Prostate gland (tissue), 2 donors: Measurements from ENCODE around the gene SLC1A2. TPM values are rescaled to one million over a fixed set of nuclear protein-coding genes. Genes with fewer than 3 reads are reported as not detected.

Experiments used
- DNase-seq: peaks from one replicate; pipeline ENCODE4 v3.0.0-alpha.2; 2019; ENCODE audit warnings: low spot score
- H3K27ac ChIP-seq, 2 donors: fragments of 200-600 bp; sonication (generic); 2 replicates each; pipeline ENCODE4 v1.5.1; 2017 to 2019
- H3K27me3 ChIP-seq: fragments of 200-600 bp; sonication (generic); replicated peaks from 2 replicates; pipeline ENCODE4 v1.5.1; 2019; ENCODE audit not compliant: insufficient read depth
- H3K36me3 ChIP-seq, 2 donors: fragments of 200-600 bp; sonication (generic); 1 replicate in 1 of 2; 2 replicates in 1 of 2; pipeline versions ENCODE4 v1.5.1 to v1.8.1; 2017 to 2019
- H3K4me1 ChIP-seq: fragments of 200-600 bp; sonication (generic); replicated peaks from 2 replicates; pipeline ENCODE4 v1.5.1; 2019
- H3K4me3 ChIP-seq, 2 donors: fragments of 200-600 bp; sonication (generic); 2 replicates each; pipeline ENCODE4 v1.5.1; 2017 to 2019
- H3K9me3 ChIP-seq: fragments of 200-600 bp; sonication (generic); 2 replicates; pipeline ENCODE4 v1.5.1; 2017
- CTCF ChIP-seq, 4 experiments: fragments of 200-600 bp in 2 of 4; fragments of 450-650 bp in 2 of 4; sonication (generic) in 2 of 4; IDR thresholded peaks; 1 replicate in 3 of 4; 2 replicates in 1 of 4; pipeline ENCODE4 v1.5.1; 2016 to 2019; ENCODE audit warnings: antibody characterized with exemption in 4 of 4, mild to moderate bottlenecking in 2 of 4, moderate library complexity in 2 of 4
- POLR2A ChIP-seq: fragments of 450-650 bp; IDR thresholded peaks from one replicate; pipeline ENCODE4 v1.6.1; 2016; ENCODE audit warnings: antibody characterized with exemption, mild to moderate bottlenecking
- POLR2AphosphoS5 ChIP-seq: sonication (generic); formaldehyde crosslinking; IDR thresholded peaks from one replicate; pipeline ENCODE4 v1.6.1; 2017; ENCODE audit warnings: antibody characterized with exemption
- WGBS: methylation state at CpG from one replicate; pipeline ENCODE4 v1.1.5; 2018; 5-methylcytosine and 5-hydroxymethylcytosine counted together
- intact Hi-C: fragments of 100-400 bp; cut with DNase I; formaldehyde crosslinking; loops from one replicate; pipeline ENCODE4 v1.14.2; 2022
- total RNA-seq, 2 donors: library from RNA; depleted of rRNA; stranded (reverse); fragments of >200 nt; gene quantifications; one replicate each; pipeline ENCODE4 v1.1.0, GENCODE V29; 2016

SLC1A2 gene
- total RNA-seq, 2 donors from 2014 or later = 0.82 to 1.5 TPM

- H3K27me3 ChIP-seq = no peaks in the 10 kb centered on the region
- H3K27ac ChIP-seq = no peak overlapping the region
- TF ChIP-seq CTCF (IDR thresholded peaks at IDR 0.05) (no peak), POLR2AphosphoS5 (no peak), POLR2A (no peak)
- H3K4me3 ChIP-seq = no peak overlapping the region
- intact Hi-C loops = no loop called here
- no peaks in the 10 kb centered on the region for H3K4me1 ChIP-seq
- no peaks in the 10 kb centered on the region for H3K9me3 ChIP-seq
- 88% methylated on average over 1 of the region's 1 CpG for WGBS
- no peak for DNase-seq
- no peaks in the 10 kb centered on the region for H3K36me3 ChIP-seq
These were observed 40.1 kb upstream of the SLC1A2 start for GRCh38 chr11:35459489-35459888.

- 10% methylated on average over 3 of the region's 3 CpGs for WGBS
- DNase-seq = no peak
These were observed 39.5 kb upstream of the SLC1A2 start for GRCh38 chr11:35458846-35459245.

GRCh38 chr11:35454362-35454761 is 35.0 kb upstream of the SLC1A2 start:
- intact Hi-C loops = no loop called here
- H3K27ac ChIP-seq = no peak overlapping the region
- WGBS = 90% methylated on average over 1 of the region's 1 CpG

More at GRCh38 chr11:35458846-35459245, 39.5 kb upstream of the SLC1A2 start:
- H3K36me3 ChIP-seq = no peaks in the 10 kb centered on the region
- no peak overlapping the region for H3K4me3 ChIP-seq
- intact Hi-C loops = no loop called here
- TF ChIP-seq CTCF (IDR thresholded peaks at IDR 0.05) = no peak
- no peak for TF ChIP-seq POLR2A
- TF ChIP-seq POLR2AphosphoS5 = no peak
- no peaks in the 10 kb centered on the region for H3K27me3 ChIP-seq
- H3K27ac ChIP-seq = no peak overlapping the region
- H3K9me3 ChIP-seq = no peaks in the 10 kb centered on the region
- no peaks in the 10 kb centered on the region for H3K4me1 ChIP-seq

GRCh38 chr11:35436581-35437250 is 17.4 kb upstream of the SLC1A2 start:
- no peak for DNase-seq
- no peak overlapping the region for H3K4me3 ChIP-seq
- no peaks in the 10 kb centered on the region for H3K4me1 ChIP-seq
- no peak for TF ChIP-seq POLR2A
- TF ChIP-seq CTCF (IDR thresholded peaks at IDR 0.05) = no peak
- no peaks in the 10 kb centered on the region for H3K36me3 ChIP-seq
- intact Hi-C loops = no loop called here
- WGBS = 97% methylated on average over 2 of the region's 2 CpGs
- no peaks in the 10 kb centered on the region for H3K27me3 ChIP-seq
- no peak overlapping the region for H3K27ac ChIP-seq
- H3K9me3 ChIP-seq = no peaks in the 10 kb centered on the region

More at GRCh38 chr11:35454362-35454761, 35.0 kb upstream of the SLC1A2 start:
- peaks cover 2% of the 10 kb centered on the region for H3K27me3 ChIP-seq
- no peaks in the 10 kb centered on the region for H3K4me1 ChIP-seq
- no peak for DNase-seq
- H3K36me3 ChIP-seq = no peaks in the 10 kb centered on the region
- no peaks in the 10 kb centered on the region for H3K9me3 ChIP-seq
- H3K4me3 ChIP-seq = no peak overlapping the region
- no peak for TF ChIP-seq CTCF (IDR thresholded peaks at IDR 0.05)
- no peak for TF ChIP-seq POLR2A
- no peak for TF ChIP-seq POLR2AphosphoS5

GRCh38 chr11:35433588-35433987 is 14.2 kb upstream of the SLC1A2 start:
- Histone ChIP-seq H3K27ac (no peak overlapping the region), H3K9me3 (no peaks in the 10 kb centered on the region), H3K36me3 (no peaks in the 10 kb centered on the region), H3K4me3 (no peak overlapping the region), H3K27me3 (no peaks in the 10 kb centered on the region), H3K4me1 (no peaks in the 10 kb centered on the region)
- intact Hi-C loops = no loop called here
- DNase-seq = no peak
- TF ChIP-seq POLR2A (no peak), CTCF (IDR thresholded peaks at IDR 0.05) (no peak), POLR2AphosphoS5 (no peak)
- WGBS = 77% methylated on average over 3 of the region's 3 CpGs
